HG03280 (cell line): ENCODE results near the gene ANK2.

Experiments used
- ATAC-seq: cut with Tn5 transposase; IDR thresholded peaks from one replicate; pipeline ENCODE4 v1.9.1; 2021; ENCODE audit warnings: mild to moderate bottlenecking, moderate library complexity; ENCODE audit not compliant: unreplicated experiment

Gene ANK2

DNA sequence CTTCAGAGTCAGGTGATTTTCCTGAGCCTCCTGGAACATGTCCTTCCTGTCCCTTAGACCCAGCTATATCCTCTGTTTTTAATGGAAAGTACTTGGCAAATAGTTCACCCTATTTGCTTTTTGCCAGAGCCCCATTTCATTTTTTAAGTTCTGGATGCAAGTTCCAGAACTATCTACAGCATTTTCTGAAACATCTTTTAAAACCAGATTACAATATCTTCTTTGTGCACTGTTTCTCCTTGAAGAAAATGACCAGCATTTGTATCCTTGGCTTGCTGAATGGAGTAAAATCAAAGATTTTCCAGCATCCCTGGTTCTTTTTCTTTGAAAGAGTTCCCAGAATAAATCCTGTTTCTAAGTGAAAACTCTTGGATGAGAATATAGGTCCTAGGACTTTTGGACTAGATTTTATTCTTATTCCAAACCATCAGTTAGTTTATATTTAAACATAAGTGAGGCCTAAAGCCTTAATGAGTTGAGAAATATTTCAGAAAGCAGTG, 224.3 kb downstream of the ANK2 start:
- no peak for ATAC-seq

DNA sequence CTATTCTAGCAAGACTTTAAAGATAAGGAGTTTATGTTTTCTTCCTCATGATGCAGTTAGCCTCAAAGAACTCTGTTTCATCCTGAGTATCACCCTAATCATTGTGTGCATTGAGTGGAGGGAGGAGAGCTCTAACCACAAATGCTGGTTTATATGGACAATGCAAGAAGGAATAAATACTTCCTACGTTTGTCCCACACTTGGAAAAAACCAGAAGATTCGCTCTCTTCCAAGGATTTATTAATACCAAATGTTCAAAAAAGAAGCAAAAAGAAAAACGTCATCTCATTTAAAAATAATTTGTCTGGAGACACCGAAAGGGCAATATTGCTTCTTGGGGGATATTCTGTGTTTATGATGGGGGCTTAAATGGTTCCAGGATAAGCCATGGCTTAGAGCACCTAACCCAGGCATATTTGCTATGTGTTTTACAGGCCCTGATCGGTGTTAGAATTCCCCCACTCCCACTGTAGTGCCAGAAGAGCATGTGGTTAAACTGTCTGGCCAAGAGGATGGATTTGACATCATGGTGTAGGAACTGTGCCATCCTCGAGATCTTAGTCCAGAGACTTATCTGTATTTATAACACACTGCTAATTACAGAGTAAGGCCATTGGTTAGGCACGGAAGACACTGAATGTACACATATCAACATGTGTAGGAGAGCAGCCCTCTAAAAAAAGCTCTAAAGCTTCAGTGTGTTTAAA, 227.2 kb downstream of the ANK2 start:
- no peak for ATAC-seq

DNA sequence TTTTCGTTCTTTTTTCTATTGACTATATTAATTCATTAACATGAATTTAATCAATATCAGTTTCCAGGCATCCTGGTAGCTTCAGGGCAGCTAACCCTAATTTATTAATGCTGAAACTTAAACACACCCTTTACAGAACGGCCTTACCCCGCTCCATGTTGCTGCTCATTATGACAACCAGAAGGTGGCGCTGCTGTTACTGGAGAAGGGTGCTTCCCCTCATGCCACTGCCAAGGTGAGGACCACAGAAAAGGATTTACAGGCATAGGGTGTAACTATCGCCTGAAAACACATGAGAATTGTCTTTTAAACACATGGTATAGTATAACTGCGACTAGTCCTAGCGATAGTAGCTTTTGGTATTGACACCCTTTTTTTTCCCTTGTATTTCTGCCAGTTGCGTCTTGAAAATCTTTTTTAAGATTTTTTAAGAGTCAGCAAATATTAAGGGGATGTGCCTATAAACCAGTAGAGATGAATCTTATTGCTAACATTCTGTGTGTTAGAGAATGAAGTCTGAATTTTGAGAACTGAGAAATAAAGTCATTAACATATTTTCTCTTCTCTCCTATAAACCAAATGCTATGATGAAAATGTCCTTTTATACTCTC, 229.0 kb downstream of the ANK2 start:
- ATAC-seq: peak; percentile 94

DNA sequence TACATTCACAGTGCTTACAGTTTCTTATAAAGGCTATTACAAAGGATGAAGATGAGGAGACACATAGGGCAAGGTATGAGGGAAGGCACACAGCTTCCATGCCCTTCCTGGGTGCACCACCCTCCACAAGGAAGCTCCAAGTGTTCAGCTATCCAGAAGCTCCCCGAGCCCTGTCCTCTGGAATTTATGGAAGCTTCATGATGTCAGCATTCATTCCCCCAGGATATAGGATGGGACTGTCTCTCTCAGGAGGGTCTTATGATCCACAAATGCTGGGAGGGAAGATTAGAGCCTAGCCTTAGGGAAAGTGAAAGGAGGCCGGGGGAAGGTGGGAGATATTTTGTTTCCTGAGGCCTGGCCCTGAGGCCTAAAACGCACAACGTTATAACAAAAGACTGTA, 236.0 kb downstream of the ANK2 start:
- ATAC-seq: no peak

DNA sequence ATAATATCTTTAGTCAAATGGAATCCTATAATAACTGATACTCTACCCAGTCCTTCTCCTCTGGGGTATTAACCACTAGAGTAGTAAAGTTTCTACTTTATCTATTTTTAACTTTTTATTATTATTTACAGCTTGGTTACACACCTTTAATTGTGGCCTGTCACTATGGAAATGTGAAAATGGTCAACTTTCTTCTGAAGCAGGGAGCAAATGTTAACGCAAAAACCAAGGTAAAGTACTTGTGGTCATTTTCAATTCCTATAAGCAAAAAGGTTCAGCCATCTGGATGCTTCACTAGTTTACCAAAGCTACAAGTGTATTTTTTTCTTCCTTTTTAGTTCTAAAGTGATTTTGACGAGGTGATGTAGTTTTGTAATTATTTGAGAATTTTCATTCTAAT, 238.8 kb downstream of the ANK2 start:
- ATAC-seq: no peak

DNA sequence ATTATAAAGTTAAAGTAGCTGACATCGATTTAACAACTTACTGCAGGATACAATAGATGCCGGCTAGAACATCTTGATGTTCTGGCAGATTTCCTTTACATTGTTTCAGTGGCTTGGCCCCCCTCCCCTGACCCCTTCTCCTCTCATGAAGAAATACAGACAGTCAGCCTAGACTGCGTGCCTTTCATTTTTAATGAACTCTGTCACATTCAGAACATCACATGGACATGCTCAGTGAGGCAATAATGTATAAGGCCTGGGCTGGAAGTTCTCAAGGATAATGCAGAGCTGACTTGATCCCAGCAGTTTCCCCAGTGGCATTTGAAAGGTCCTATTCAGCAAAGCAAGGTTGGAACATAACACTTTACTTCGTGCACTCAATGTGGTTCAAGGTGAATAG, 239.2 kb downstream of the ANK2 start:
- ATAC-seq: no peak

DNA sequence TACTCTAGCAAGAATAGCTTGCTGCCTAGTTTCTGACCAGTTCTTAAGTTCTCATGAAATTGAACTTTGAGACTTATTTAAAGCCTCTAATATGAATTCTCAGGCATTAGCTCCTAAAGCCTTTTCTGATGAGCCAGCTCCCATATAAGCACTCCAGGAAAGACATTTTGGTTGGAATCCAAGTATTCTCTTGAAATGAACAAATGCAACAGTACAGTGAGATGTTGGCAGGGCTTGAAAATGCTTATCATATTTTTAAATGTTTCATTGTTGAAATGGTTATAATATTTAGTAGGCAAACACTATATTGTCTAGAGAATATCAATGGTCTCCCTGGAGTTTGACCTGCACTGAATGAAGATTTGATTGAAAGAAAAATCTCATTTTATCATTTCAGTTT, 240.3 kb downstream of the ANK2 start:
- ATAC-seq: no peak

DNA sequence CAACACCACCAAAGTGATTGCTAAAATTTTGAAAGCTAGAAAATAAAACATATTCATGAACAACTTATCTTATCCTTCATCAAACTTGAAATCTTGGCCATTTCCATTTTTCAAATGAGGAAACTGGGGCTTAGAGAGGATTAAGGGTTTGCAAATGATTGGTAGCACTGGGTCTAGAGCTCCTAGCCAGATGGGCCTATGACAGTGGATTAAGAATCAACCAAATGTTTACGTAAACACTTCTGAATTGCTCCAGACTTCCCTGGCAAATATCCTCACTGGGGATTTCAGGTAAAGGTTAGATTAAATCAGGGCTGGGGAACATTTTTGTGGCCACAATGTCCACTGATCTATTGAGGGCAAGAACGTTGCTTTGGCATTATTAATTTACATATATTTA, 241.2 kb downstream of the ANK2 start:
- no peak for ATAC-seq

DNA sequence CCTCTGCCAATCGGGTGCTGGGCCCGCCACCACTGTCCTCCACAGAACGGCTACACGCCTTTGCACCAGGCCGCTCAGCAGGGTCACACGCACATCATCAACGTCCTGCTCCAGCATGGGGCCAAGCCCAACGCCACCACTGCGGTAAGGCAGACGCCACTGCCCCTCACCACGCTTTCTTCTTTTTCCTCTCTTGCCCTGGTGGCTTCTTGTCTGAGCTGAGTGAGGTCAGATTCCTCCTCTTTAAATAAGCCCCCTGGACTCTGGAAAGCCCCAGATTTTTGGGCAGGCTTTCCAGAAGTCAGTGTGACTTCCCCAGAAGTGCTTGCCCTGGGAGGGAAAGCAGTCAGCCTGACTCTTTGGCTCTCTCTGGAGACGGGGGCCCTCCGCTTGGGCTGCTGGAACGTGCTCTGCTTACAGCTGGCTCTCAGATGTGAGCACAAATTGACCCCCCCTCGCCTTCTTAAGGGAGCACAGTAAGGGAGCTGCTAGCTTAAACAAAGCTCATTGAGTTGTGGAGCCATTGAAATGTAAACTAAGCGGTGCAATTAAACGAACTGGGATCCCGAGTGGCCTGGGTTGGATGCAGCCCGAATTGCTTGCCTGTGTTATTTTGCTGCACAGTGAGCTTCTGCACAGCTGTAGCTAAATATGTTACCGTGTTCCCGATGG, 243.1 kb downstream of the ANK2 start:
- no peak for ATAC-seq

DNA sequence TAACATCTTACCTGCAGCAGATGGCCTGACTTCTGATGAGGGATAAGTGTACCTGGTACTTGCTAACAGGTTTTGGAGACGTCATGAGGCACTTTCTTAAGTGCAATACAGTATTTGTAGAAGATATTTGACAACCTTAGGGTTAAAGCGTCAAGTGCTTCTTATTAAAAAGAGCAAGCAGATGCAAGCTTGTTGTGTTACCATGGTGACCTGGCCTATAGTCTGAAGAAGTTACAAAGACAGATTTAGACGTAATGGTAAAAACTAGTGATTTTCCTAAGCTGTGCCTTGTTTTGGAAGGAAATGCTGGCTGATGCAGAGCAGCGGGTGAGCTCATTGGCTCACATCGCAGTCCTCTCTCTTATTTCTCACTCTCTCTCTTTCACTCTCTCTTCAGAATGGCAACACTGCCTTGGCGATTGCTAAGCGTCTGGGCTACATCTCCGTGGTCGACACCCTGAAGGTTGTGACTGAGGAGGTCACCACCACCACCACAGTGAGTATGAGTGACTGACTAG, 243.6 kb downstream of the ANK2 start:
- no peak for ATAC-seq

DNA sequence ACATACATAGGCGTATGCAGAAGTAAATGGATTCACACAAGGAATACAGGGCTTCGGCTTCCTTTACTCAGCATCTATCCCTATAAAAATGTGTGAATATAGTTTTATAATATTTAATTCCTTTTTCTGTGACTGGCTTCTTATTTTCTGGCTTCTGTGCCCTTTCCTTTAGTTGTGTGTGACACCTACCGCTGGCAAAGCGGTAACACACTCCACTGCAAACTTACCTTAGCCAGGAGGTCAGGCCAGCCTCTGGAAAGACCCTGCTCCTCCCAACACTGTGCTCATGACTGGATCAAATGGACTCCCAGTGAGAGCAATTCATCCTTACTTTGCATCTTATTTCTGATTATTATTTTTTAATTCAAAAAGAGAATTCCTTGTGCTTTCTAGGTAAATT, 244.2 kb downstream of the ANK2 start:
- no peak for ATAC-seq

DNA sequence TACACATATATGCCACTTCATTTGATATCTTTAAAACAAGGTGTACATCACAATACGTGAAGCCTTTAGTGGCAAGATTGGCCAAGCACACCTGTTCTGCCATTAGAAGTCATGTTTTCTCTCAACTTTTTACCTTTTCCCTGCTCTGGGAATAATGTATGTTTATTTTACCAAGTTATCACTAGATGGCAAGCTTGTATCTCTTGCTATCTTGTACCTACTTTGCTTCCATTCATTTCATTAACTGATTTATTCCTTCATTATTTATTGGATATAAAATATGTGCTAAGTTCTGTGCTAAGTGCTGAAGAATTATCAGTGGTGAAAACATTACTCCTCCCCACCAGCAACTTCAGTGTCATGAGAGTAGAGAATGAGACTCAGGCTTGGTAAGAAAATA, 245.5 kb downstream of the ANK2 start:
- no peak for ATAC-seq

DNA sequence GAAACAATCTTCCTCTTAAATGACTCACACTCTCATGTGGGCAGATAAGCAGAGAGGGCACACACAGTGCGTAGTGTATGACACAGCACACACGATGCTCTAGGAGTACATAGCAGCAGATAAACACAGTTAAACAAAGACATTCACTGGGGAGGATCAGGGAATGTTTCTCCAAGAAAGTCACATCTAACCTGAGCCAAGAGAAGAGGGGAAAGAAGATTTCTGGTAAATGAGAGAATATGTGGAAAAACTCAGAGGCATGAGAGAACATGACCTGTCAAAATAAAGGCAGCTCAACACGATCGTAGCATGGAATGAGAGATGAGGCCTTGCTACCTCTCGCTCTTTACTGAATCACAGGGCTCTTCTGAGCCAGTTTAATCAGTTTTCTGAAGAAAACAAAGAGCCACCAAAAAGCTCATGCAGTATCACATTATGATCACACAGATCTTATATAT, 251.0 kb downstream of the ANK2 start:
- peak; percentile 47 for ATAC-seq

DNA sequence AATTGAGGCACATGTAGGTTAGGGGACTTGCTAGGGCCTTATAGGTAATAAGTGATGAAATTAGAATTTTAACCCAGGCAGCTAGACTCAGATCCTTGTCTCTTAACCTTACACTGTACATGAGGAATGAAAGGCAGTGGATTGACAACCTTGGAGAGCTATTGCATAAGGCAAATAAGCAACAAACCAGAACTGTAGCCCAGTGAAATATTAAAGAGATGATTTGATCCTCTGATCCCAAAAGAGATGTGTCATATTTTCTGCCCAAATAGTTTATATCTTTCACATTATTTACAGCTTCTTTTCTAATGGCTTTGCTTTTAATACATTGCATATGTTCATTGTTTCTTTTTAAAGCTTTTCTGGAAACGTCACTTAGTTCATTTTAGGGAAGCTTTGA, 252.6 kb downstream of the ANK2 start:
- ATAC-seq: no peak

DNA sequence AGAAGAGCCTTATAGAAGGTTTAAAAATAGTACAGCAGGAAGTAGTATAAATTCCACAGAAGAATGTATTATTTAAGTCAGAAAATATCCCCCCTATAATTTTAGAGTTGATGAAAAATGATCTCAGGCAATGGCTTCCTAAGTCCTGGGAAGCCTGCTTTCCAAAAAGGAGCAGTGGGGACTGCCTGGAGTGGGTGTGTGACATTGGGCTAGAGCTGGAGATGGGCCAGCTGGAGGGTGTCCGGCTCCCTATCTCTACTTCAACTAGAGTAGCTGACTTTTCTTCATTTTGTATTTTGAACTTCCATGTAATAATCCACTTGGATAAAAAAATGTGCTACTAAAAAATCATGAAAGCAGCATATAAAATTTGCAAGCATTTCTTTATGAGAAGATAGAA, 253.9 kb downstream of the ANK2 start:
- no peak for ATAC-seq

DNA sequence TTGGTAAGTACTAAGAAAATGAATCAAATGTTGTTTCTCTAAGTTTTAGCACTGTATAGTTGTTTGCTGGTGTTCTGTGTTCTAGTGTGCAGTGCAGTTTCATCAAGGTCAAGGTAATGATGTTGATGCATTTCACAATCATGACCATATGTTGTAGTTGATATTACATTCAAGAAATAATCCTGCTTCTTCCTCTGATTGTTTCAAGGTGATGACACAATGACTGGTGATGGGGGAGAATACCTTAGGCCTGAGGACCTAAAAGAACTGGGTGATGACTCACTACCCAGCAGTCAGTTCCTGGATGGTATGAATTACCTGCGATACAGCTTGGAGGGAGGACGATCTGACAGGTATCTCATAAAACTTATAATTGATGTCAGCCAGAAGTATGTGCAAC, 261.6 kb downstream of the ANK2 start:
- ATAC-seq: no peak

DNA sequence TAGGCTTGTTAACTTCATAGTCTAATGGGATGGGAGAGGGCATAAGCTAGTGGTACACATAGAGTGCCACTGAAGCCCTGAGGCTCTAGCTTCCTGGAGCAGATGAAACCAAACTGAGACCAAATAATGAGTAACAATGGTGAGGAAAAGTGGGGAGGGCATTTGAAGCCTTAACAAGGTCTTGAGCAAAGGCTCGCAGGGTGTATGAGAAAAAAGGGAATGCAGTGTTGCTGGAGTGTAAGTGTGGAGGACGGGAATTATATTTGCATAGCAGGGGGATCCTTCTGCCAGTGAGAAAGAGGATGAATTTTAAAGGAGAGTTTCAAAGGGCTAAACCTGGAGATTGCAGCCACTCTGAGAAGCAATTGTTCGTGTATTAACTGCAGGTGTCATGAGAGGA, 263.1 kb downstream of the ANK2 start:
- no peak for ATAC-seq

DNA sequence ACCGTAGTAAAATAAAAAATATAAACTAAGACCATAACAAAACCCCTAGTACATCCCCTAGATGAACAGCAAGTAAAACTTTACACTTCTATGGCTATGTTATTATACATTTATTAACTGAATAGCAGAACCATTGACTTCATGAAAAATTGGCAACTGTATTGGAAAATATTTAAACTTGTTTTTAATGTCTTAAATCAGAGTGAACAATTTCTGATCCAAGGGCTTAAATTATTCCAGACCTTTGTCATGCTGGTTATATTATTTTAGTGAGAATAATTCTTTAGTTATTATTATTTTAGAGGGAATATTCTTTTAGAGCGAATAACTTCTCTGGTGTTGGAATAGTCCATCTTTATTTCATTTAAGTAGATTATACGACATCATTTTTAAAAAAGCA, 265.0 kb downstream of the ANK2 start:
- ATAC-seq: no peak

DNA sequence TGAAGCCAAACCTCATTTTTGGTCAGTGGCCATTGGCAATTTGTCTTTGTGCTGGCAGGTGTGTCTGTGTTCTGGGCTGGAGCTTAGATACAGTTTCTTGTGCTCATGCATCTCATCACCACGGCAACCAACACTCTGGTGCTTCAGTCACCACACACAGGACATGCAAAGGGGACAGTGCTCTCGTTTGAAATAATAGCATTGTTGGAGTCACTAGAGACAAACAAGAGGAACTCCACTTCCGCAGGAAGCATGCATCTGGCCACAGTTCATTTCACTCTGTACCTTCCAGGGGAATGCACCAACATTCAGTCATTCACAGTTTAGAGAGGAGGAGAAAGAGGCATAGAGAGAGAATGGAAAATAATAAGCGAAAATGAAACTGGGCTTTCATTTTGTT, 267.4 kb downstream of the ANK2 start:
- ATAC-seq: peak; percentile 95

DNA sequence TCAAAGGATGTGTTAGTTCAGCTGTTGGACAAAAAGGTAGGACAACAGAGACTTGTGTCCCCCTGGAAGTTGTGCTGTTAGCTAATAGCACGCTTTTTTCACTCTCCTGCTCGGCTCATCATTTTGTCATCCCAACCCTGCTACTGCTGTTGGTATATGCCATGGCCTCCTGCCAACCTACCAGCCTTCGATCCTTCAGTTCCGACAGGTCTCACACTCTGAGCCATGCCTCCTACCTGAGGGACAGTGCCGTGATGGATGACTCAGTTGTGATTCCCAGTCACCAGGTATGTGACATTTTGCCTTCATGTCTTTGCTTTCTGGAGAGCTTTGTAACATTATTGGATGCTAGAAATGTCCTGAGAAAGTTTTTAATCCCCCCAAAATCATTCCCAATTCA, 268.1 kb downstream of the ANK2 start:
- ATAC-seq: no peak

DNA sequence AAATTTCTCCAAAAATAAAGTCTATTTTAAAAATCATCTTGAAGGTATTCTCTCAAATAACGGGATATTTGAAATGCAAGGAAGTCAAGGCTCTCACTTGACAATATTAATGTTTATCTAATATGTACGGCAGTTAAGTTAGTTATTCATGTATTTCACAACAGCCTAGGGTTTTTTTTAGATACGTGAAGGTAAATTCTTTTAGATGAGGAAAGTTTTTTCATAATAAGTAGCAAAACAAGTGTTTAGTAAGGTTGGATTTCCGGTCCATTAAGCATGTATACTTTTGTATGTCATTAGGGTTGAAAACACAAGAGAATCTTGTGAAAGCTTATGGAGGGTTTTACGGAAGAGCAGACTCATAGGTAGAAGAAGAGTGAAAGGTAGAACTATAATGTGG, 273.3 kb downstream of the ANK2 start:
- ATAC-seq: no peak
